IPS-18c (cell line): Measurements from ENCODE around the gene BMS1.

ENCODE experiments used
- H3K4me3 ChIP-seq: 2 replicates; pipeline ENCODE4 v1.7.0; 2013; ENCODE audit warnings: low read depth, mild to moderate bottlenecking, low read length, moderate library complexity; ENCODE audit not compliant: insufficient read depth
- H3K9me3 ChIP-seq: one replicate; pipeline ENCODE4 v1.6.1; 2013; ENCODE audit warnings: mild to moderate bottlenecking, low read length, moderate library complexity; ENCODE audit not compliant: control insufficient read depth, insufficient read depth

The BMS1 gene

DNA sequence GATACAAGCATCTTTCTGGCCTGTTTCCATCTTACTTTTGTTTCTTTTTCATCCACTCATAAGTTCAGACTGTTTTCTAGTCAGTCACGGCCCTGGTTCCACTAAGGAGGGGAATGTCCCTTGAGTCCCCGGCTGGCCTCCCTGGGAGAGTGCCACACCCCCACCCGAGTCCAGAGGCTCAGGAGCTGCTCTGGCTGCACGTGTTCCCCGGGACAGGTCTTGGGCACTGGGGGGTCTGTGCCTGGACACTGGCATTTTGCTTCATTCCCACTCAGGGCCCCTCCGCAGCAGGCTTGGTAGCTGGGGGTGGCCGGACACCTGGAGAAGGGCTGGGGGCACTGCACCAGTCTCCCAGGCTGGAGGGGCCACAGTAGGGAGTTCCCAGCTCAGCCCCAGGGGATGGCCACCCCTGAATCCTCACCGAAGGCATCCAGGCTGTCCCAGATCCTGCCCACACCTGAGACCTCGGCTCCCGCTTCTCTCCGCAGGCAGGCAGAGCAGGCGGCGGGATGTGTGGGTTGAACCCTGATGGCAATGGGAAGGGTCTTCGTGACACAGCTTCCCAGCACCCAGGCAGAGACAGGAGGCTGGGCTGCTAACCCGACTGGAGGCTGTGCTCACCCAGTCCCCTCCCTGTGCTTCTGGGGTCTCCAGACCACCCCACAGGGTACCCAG lies 92.3 kb downstream of the BMS1 start:
- Histone ChIP-seq H3K9me3 (no peaks in the 10 kb centered on the region), H3K4me3 (no peak overlapping the region)

- H3K4me3 ChIP-seq, result no peak overlapping the region
- H3K9me3 ChIP-seq, result no peaks in the 10 kb centered on the region
Measured at GRCh38 chr10:42875388-42875755, 92.8 kb downstream of the BMS1 start.

DNA sequence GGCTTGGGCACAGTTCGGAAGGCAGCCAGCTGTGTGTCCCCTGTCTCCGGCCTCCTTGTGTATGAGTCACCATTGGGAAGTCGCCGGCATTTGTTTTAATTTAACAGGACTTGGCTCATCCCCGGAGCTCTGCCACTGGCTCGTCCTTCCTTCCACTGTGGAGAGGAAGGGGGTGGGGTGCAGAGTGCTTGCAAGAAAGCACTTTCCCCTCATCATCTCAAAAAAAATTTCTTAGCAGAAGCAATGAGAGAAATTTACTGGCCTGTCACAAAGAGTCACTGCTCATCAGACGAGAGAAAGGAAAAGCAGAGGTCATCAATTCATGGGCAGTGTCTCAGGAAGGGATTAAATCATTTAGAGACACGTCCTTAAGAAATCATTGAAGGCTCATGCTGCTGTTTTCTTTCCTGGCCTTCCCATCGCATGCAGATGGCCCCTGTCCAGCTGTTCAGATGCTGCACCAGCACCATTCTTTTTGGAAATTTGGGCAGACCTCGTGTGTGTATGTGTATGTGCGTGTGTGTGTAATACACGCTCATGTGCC lies 93.3 kb downstream of the BMS1 start:
- H3K4me3 ChIP-seq, result no peak overlapping the region
- no peaks in the 10 kb centered on the region for H3K9me3 ChIP-seq

DNA sequence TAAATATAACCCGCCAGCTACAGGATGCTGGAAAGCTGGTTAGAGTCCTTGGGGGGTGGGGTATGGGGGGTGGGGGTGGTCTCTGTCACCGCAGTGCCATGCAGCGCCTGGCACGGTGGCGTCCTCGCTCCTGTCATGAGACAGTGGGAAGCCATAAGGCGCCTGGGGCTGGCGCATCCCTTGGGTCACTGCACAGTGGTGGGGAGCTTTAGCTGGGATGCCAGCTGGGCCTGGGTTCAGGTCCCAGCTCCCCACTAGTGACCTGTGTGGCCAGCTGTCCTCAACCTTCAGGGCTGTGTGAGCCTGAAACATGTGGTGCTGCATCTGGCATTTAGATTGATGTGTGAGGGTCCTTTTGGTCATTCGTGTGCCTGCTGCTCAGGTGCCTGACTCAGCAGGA lies 93.9 kb downstream of the BMS1 start:
- H3K9me3 ChIP-seq, result no peaks in the 10 kb centered on the region
- H3K4me3 ChIP-seq, result no peak overlapping the region

DNA sequence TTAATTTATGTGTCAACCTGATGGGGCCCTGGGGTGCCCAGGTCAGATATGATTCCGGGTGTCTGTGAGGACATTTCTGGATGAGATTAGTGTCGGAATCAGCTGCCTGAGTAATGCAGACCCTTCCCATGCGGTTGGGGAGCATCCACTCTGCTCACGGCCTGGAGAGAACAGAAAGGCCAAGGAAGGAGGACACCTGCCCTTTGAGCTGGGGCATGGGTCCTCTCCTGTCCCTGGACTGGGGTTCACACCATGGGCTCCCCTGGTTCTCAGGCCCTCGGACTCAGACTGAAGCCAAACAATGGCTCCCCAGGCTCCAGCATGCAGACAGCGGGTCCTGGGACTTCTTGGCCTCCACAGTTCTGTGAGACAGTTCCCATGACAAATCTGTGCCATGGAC lies 94.3 kb downstream of the BMS1 start:
- Histone ChIP-seq H3K4me3 (no peak overlapping the region), H3K9me3 (no peaks in the 10 kb centered on the region)

- no peaks in the 10 kb centered on the region for H3K9me3 ChIP-seq
- H3K4me3 ChIP-seq, result no peak overlapping the region
Measured at GRCh38 chr10:42877496-42878030, 95.0 kb downstream of the BMS1 start.

GRCh38 chr10:42878134-42878820 lies 95.7 kb downstream of the BMS1 start:
- Histone ChIP-seq H3K4me3 (no peak overlapping the region), H3K9me3 (no peaks in the 10 kb centered on the region)

DNA sequence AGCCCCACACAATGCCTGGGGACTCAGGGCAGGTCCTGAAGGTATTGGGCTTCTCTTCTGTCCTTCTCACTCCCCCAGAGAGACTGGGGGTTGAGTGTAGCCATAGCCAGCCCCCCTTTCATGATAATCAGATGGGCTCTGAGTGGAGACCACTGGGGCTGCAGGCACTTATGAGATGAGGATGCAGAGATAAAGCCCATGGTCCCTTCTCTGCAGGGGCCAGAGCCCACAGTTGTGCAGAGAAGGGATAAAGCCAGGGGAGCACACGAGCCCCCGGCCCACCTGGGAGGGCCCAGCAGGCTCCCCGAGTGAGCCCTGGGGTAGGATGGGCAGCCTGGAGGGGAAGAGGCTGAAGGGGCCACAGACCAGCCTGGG lies 96.2 kb downstream of the BMS1 start:
- Histone ChIP-seq H3K4me3 (no peak overlapping the region), H3K9me3 (no peaks in the 10 kb centered on the region)

DNA sequence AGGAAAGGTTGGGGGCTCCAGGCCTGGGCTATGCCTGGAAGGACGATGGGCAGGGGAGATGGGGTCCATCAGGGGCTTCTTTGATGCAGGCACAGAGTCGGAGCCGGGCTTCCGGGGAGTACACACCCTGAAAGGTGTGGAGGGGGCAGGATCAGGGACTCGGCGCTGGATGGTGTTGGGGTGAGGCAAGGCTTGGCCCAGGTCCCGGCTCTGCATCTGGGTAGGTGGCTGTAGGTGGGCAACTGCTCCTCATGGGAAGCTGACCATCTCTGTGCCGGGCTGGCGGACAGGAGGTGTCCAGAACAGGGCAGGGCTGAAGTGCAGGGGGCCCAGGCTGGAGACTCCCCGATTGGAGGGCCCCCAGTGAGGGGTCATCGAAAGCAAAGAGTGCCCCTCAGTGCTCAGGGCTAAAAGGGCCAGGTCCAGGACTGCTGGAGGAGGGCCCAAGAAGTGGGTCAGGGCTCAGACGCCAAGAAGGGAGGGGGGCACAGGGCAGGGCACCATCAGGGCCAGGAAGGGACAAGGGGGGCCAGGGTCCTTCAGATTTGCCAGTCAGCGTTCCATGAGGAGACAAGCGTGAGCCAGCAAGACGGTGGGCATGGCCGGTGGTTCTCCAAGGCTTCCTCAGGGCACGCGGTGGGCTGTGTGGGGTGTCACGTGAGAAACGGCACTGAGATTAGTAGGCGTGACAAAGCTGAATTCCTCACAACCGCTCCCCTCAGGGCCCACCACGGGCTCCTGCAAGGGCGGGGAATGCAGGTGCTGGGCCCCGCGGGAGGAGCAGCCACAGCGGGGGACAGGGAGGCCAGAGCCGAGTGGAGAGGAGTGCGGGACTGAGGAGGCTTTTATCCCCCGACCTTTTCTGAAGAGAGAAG lies 97.0 kb downstream of the BMS1 start:
- no peaks in the 10 kb centered on the region for H3K9me3 ChIP-seq

GRCh38 chr10:42880255-42880620 lies 97.6 kb downstream of the BMS1 start:
- Histone ChIP-seq H3K4me3 (no peak overlapping the region), H3K9me3 (no peaks in the 10 kb centered on the region)

More for the DNA sequence above, 97.0 kb downstream of the BMS1 start:
- H3K4me3 ChIP-seq, result no peak overlapping the region

DNA sequence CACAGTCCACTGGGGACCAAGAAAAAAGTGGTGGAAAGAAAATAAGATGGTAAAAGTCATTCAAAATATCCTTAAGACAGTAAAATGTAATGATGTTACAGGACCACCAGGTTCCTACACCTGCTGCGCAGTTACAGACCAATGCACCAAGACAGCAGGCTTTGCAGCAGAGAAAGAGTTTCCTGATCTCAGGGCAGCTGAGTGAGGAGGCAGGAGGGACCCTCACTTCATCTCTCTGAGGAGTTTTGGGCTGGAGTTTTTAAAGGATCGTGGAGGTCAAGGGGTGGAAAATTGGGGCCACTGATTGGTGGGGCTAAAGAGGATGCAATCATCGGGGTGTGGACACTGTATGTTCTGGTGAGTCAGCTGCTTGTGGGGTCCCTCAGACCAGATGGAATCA lies 100.0 kb downstream of the BMS1 start:
- H3K4me3 ChIP-seq, result no peak overlapping the region
- H3K9me3 ChIP-seq, result no peaks in the 10 kb centered on the region
